HCT116 (cell line): ENCODE results near the gene HDHD5. TPM values are rescaled to one million over a fixed set of nuclear protein-coding genes. Genes with fewer than 3 reads are reported as not detected.

ENCODE experiments used
- ATAC-seq: fragments of 200-7000 bp; cut with Tn5 transposase; 2 replicates; pipeline ENCODE4 v1.9.1; 2020; ENCODE audit warnings: mild to moderate bottlenecking, moderate library complexity
- BruUV-seq: library from RNA; stranded (reverse); fragments of 400-500 nt; replicated peaks from 2 replicates; lab custom pipeline; 2021; lab: Mats Ljungman, UMichigan
- CTCF ChIA-PET: fragments of 300-600 bp; sonication (Branson Sonifier 250); formaldehyde crosslinking; loops from one replicate; lab custom pipeline; 2021; ENCODE audit warnings: antibody characterized with exemption; lab: Charles Lee
- POLR2A ChIA-PET: fragments of 300-600, 350-600 bp; sonication (Branson Sonifier 250); formaldehyde crosslinking; loops from one replicate; lab custom pipeline; 2021; ENCODE audit warnings: antibody characterized with exemption; lab: Charles Lee
- RAD21 ChIA-PET, 2 experiments: fragments of 300-600 bp; sonication (Branson Sonifier 250); formaldehyde crosslinking; loops; one replicate each; lab custom pipeline; 2023; ENCODE audit warnings: low total read pairs in 2 of 2; ENCODE audit not compliant: uncharacterized antibody in 2 of 2, unreplicated experiment in 2 of 2, low non-redundant PET in 1 of 2; lab: Charles Lee
- DNase-seq: peaks from one replicate; pipeline ENCODE4 v3.0.0-alpha.2; 2010; ENCODE audit warnings: low read depth, low spot score
- H2AFZ ChIP-seq: fragments of 200-600 bp; shearing (Covaris generic), sonication (generic); 2 replicates; pipeline ENCODE4 v1.6.1; 2017; ENCODE audit warnings: low read depth, mixed run types, mixed read lengths, antibody characterized with exemption, low read length; ENCODE audit not compliant: poor library complexity, severe bottlenecking
- H3K27ac ChIP-seq: 2 replicates; pipeline ENCODE4 v1.5.1; 2012; ENCODE audit warnings: low read depth, low read length
- H3K27me3 ChIP-seq: fragments of 200-600 bp; sonication (generic); 2 replicates; pipeline ENCODE4 v1.6.1; 2016; ENCODE audit warnings: mixed run types, low read length, mixed read lengths; ENCODE audit not compliant: insufficient read depth
- H3K36me3 ChIP-seq, 2 experiments: fragments of 200-500 bp in 1 of 2; fragments of 200-600 bp in 1 of 2; sonication (Bioruptor generic) in 1 of 2; sonication (generic) in 1 of 2; 2 replicates each; pipeline versions ENCODE4 v1.5.1 to v1.6.1; 2014 to 2016; ENCODE audit warnings: low read length in 2 of 2, inconsistent platforms in 1 of 2, mixed read lengths in 1 of 2, mixed run types in 1 of 2; ENCODE audit not compliant: insufficient read depth in 2 of 2, control insufficient read depth in 1 of 2
- H3K4me1 ChIP-seq, 2 experiments: fragments of 200-600 bp in 1 of 2; sonication (generic) in 1 of 2; 2 replicates each; pipeline versions ENCODE4 v1.5.1 to v1.6.1; 2012 to 2017; ENCODE audit warnings: low read length in 2 of 2, inconsistent platforms in 1 of 2, mild to moderate bottlenecking in 1 of 2, mixed read lengths in 1 of 2, mixed run types in 1 of 2, moderate library complexity in 1 of 2; ENCODE audit not compliant: insufficient read depth in 2 of 2, control insufficient read depth in 1 of 2
- H3K4me2 ChIP-seq: fragments of 200-600 bp; sonication (generic); 2 replicates; pipeline ENCODE4 v1.6.1; 2017; ENCODE audit warnings: mixed run types, low read length, mixed read lengths
- H3K4me3 ChIP-seq, 2 experiments: fragments of 200-600 bp in 1 of 2; sonication (generic) in 1 of 2; replicated peaks in 1 of 2; 2 replicates each; pipeline ENCODE4 v1.5.1; 2011 to 2016; ENCODE audit warnings: low read length in 2 of 2, control low read depth in 1 of 2, low read depth in 1 of 2, mild to moderate bottlenecking in 1 of 2, mixed read lengths in 1 of 2, mixed run types in 1 of 2
- H3K79me2 ChIP-seq: fragments of 200-600 bp; sonication (generic); 2 replicates; pipeline ENCODE4 v1.6.1; 2017; ENCODE audit warnings: mild to moderate bottlenecking, mixed run types, low read length, moderate library complexity, mixed read lengths; ENCODE audit not compliant: insufficient read depth
- H3K9ac ChIP-seq: fragments of 200-600 bp; sonication (generic); 2 replicates; pipeline ENCODE4 v1.6.1; 2016; ENCODE audit warnings: low read length, mixed read lengths
- H3K9me2 ChIP-seq: fragments of 200-600 bp; sonication (generic), shearing (Covaris generic); 2 replicates; pipeline ENCODE4 v1.6.1; 2017; ENCODE audit warnings: mixed run types, mild to moderate bottlenecking, moderate library complexity; ENCODE audit not compliant: insufficient read depth
- H3K9me3 ChIP-seq, 2 experiments: fragments of 200-500 bp in 1 of 2; fragments of 200-600 bp in 1 of 2; sonication (Bioruptor generic) in 1 of 2; sonication (generic) in 1 of 2; 2 replicates each; pipeline ENCODE4 v1.6.1; 2014 to 2017; ENCODE audit warnings: low read length in 2 of 2, mixed read lengths in 2 of 2, inconsistent platforms in 1 of 2, low read depth in 1 of 2, mild to moderate bottlenecking in 1 of 2, mixed run types in 1 of 2, moderate library complexity in 1 of 2; ENCODE audit not compliant: control insufficient read depth in 1 of 2, insufficient read depth in 1 of 2
- H4K20me1 ChIP-seq: fragments of 200-600 bp; sonication (generic), shearing (Covaris generic); 2 replicates; pipeline ENCODE4 v1.6.1; 2017; ENCODE audit warnings: mixed run types, mild to moderate bottlenecking, moderate library complexity; ENCODE audit not compliant: insufficient read depth
- ATF3 ChIP-seq: IDR thresholded peaks from 2 replicates; pipeline ENCODE4 v1.6.1; 2012
- CTCF ChIP-seq, 3 experiments: fragments of 200-600 bp in 1 of 3; sonication (generic) in 1 of 3; IDR thresholded peaks in 2 of 3; conservative IDR thresholded peaks in 1 of 3; 2 replicates each; pipeline ENCODE4 v1.5.1; 2012 to 2017; ENCODE audit warnings: low read depth in 2 of 3, low read length in 2 of 3, antibody characterized with exemption in 1 of 3, borderline replicate concordance in 1 of 3, control low read depth in 1 of 3, mild to moderate bottlenecking in 1 of 3, mixed read lengths in 1 of 3, mixed run types in 1 of 3, moderate library complexity in 1 of 3; ENCODE audit not compliant: insufficient read depth in 1 of 3
- ELF1 ChIP-seq: IDR thresholded peaks from 2 replicates; pipeline ENCODE4 v1.6.1; 2012; ENCODE audit warnings: low read depth, borderline replicate concordance
- FOSL1 ChIP-seq: IDR thresholded peaks from 2 replicates; pipeline ENCODE4 v1.6.1; 2012; ENCODE audit warnings: low read depth
- JUND ChIP-seq: IDR thresholded peaks from 2 replicates; pipeline ENCODE4 v1.6.1; 2012
- MAX ChIP-seq: IDR thresholded peaks from 2 replicates; pipeline ENCODE4 v1.6.1; 2012
- POLR2A ChIP-seq: IDR thresholded peaks from 2 replicates; pipeline ENCODE4 v1.7.0; 2011; ENCODE audit warnings: borderline replicate concordance; ENCODE audit not compliant: insufficient read depth, insufficient read length; ENCODE audit errors: extremely low read depth
- RAD21 ChIP-seq: IDR thresholded peaks from 2 replicates; pipeline ENCODE4 v1.6.1; 2012; ENCODE audit warnings: low read depth, mild to moderate bottlenecking
- REST ChIP-seq: IDR thresholded peaks from 2 replicates; pipeline ENCODE4 v1.6.1; 2012; ENCODE audit warnings: low read depth
- ZNF274 ChIP-seq: fragments of 200-500 bp; sonication (Bioruptor generic); IDR thresholded peaks from 2 replicates; pipeline ENCODE4 v1.6.1; 2014; ENCODE audit warnings: mild to moderate bottlenecking, low read depth, low read length, inconsistent platforms
- intact Hi-C: fragments of 100-400 bp; cut with micrococcal nuclease; formaldehyde crosslinking; loops from 2 replicates; pipeline ENCODE4 v1.10.0; 2022
- total RNA-seq: library from RNA; stranded (reverse); gene quantifications from one replicate; pipeline ENCODE4 v1.2.1, GENCODE V29; 2021; ENCODE audit not compliant: unreplicated experiment

Gene HDHD5
- total RNA-seq, 1 experiment from 2014 or later: 70.1 TPM

GRCh38 chr22:17103351-17103750, 55.7 kb downstream of the HDHD5 start:
- peaks cover 21 to 23% of the 10 kb centered on the region in 2 experiments; a peak in 2 of 4 replicates for H3K36me3 ChIP-seq
- ChIA-PET POLR2A (no interaction called here), CTCF (no interaction called here), RAD21 (no interaction called here)
- H3K4me2 ChIP-seq: no peak overlapping the region
- H3K9me3 ChIP-seq: no peaks in the 10 kb centered on the region
- TF ChIP-seq FOSL1 (no peak), JUND (no peak), ATF3 (no peak), RAD21 (no peak), ZNF274 (no peak), ELF1 (no peak), CTCF (IDR thresholded peaks at IDR 0.05 in 2 of 3, conservative IDR thresholded peaks at IDR 0.05 in 1 of 3; ENCODE audit: borderline replicate concordance in 1 of 3, insufficient read depth in 1 of 3, low read depth in 2 of 3, low read length in 2 of 3) (no peak), MAX (no peak)
- no peaks in the 10 kb centered on the region for H3K27me3 ChIP-seq
- H3K79me2 ChIP-seq: no peaks in the 10 kb centered on the region
- H3K9ac ChIP-seq: no peak overlapping the region
- H3K27ac ChIP-seq: no peak overlapping the region
- no TSS peak for BruUV-seq
- no peak overlapping the region for H2AFZ ChIP-seq
- H4K20me1 ChIP-seq: no peaks in the 10 kb centered on the region
- no peaks in the 10 kb centered on the region for H3K4me1 ChIP-seq
- DNase-seq: no peak
- no peak overlapping the region for H3K4me3 ChIP-seq
- no peaks in the 10 kb centered on the region for H3K9me2 ChIP-seq
- intact Hi-C loops: no loop called here
- no peak for ATAC-seq

- Histone ChIP-seq H3K9ac (no peak overlapping the region), H3K4me1 (no peaks in the 10 kb centered on the region), H3K27me3 (no peaks in the 10 kb centered on the region), H3K4me3 (no peak overlapping the region), H4K20me1 (no peaks in the 10 kb centered on the region), H3K9me3 (no peaks in the 10 kb centered on the region), H3K4me2 (no peak overlapping the region), H3K9me2 (no peaks in the 10 kb centered on the region), H3K36me3 (peaks cover 23 to 25% of the 10 kb centered on the region in 2 experiments; a peak in 2 of 4 replicates), H2AFZ (no peak overlapping the region), H3K79me2 (no peaks in the 10 kb centered on the region), H3K27ac (no peak overlapping the region)
- intact Hi-C loops: no loop called here
- ChIA-PET CTCF (interaction anchor here (0.8 kb wide), 1 partner anchor 69 kb away, joined by 3 read pairs; no protein-coding TSS in a partner anchor), RAD21 (no interaction called here), POLR2A (no interaction called here)
- BruUV-seq: no TSS peak
- no peak for ATAC-seq
- DNase-seq: no peak
- TF ChIP-seq FOSL1 (no peak), REST (no peak), ZNF274 (no peak), POLR2A (no peak), CTCF (IDR thresholded peaks at IDR 0.05 in 2 of 3, conservative IDR thresholded peaks at IDR 0.05 in 1 of 3; ENCODE audit: borderline replicate concordance in 1 of 3, insufficient read depth in 1 of 3, low read depth in 2 of 3, low read length in 2 of 3) (no peak)
Measured at GRCh38 chr22:17102297-17102667, 56.8 kb downstream of the HDHD5 start.
